ENCODE data around the gene G3BP2.

- no peak for TF ChIP-seq CTCF (IDR thresholded peaks at IDR 0.05 in 4 of 5, conservative IDR thresholded peaks at IDR 0.05 in 1 of 5)
- no peak for TF ChIP-seq POLR2A (IDR thresholded peaks at IDR 0.05)
Measured at GRCh38 chr4:75643651-75644050, 29.6 kb downstream of the G3BP2 start.

Measured in gastrocnemius medialis (tissue), 4 donors.